Mononuclear cell (primary cell): ENCODE measurements around the gene PHC2. TPM values are rescaled to one million over a fixed set of nuclear protein-coding genes. Genes with fewer than 3 reads are reported as not detected.

Source experiments
- H3K27me3 ChIP-seq: 2 replicates; pipeline ENCODE4 v1.6.0; 2011; ENCODE audit warnings: low read length, control low read depth; ENCODE audit not compliant: insufficient read depth
- H3K4me1 ChIP-seq: 2 replicates; pipeline ENCODE4 v1.5.1; 2011; ENCODE audit warnings: mild to moderate bottlenecking, low read length, control low read depth; ENCODE audit not compliant: insufficient read depth
- H3K4me3 ChIP-seq: 2 replicates; pipeline ENCODE4 v1.5.1; 2011; ENCODE audit warnings: mild to moderate bottlenecking, low read length, moderate library complexity
- H3K9me3 ChIP-seq: 2 replicates; pipeline ENCODE4 v1.5.1; 2011; ENCODE audit warnings: low read depth, mild to moderate bottlenecking, control low read depth, low read length
- total RNA-seq: library from RNA; depleted of rRNA; stranded (reverse); fragments of >200 nt; gene quantifications from one replicate; pipeline ENCODE4 v1.2.3, GENCODE V29; 2012

PHC2 gene
- total RNA-seq, 1 donor, result 55.6 TPM

DNA sequence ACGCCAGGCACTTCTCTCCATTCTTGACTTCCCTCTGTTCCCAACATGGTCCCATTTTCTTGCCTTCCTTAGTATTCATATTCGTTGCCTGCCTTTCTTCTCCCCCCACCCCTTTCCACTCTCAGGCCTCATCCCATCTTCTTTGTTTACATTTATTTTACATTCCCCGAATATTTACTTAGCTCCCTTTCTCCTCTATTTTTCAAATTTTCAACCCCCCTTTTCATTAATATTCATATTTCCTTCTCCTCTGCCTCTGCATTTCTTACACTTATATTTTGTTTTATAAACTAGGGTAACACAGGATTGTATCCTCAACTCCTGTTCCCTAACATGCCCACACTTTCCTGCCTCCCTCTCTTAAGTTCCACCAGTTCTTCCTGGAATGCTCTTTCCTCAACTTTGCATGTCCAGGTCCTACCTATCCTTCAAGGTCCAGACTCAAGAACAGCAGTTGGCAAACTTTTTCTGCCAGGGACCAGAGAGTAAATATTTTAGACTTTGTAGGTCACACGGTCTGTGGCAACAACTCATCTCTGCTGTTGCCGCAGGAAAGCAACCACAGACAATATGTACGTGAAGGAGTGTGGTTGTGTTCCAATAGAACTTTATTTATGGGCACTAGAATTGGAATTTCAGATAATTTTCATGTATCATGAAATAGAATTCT is 80.1 kb downstream of the PHC2 start:
- H3K27me3 ChIP-seq, result no peaks in the 10 kb centered on the region
- no peaks in the 10 kb centered on the region for H3K9me3 ChIP-seq
- peaks cover 45% of the 10 kb centered on the region for H3K4me1 ChIP-seq
- peak overlapping the region; percentile 54 for H3K4me3 ChIP-seq

DNA sequence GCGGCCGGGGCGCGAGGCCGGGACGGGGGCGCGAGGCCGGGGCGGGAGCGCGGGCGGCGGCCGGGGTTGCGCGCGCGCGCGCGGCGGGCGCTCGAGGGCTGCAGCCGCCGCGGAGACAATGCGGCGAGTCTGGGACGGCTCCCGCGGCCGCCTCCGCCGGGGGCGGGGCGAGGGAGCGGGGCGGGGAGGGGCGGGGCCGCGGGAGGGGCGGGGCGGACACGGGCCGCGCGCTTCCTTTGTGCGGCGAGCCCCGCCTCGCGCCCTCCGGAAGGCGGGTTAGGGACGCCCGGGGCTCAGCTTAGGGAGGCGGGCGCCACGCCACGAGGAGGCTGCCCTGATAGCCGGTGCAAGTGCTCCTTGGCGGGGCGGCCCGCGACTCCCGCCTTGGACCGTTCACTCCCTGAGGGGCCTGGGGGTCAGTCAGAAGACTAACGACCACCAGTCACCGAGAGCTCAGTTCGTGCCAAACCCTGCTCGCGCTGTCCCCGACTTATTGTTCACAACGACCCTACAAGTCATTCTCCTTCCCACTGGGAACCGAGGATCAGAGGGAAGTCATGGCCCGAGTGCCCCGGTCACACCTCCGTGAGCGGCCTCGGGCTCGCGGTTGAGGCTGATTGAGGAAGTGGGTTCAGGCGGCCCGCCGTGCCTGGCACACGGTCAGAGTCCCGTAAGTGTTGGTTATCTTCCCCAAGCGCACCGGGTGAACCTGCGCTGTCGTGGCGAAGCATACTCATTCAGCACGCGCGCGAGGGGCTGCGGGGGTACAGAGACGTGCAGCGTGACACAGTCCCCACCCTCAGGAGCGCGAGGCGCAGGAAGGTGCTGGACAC is 80.9 kb downstream of the PHC2 start:
- H3K9me3 ChIP-seq, result no peaks in the 10 kb centered on the region
- H3K4me1 ChIP-seq, result peaks cover 45% of the 10 kb centered on the region
- H3K4me3 ChIP-seq, result peak overlapping the region; percentile 54
- H3K27me3 ChIP-seq, result no peaks in the 10 kb centered on the region

DNA sequence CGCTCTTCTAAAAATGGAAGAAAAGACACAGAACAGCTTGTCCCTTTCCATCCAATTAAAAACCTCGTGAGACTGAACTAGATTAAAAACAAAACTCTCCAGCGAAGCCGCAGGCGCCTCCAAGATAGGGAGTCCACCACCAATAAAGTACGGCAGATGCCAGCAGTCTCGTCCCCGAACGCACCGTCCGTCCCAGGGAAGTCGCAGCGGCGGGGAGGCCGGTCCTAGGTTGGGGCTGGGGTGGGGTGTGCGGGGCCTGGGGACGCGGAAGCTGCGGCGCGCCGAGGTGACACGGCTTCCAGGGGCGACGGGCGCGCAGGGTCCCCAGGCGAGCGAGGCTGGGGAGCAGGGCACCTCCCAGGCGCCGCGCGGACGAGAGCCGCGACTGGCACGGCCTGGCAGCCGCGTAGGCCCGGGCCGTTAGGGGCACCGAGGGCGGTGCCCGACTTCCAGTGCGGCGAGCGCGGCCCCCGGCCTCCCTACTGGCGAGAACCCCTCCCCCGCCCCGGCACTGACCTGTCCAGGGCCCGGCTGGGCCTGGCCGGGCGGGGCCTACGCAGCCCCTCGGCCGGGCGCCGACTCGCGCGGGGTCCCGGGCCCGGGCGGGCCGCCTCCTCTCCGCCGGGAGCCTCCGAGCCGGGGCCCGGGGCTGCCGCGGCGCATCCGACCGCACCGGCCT is 81.7 kb downstream of the PHC2 start:
- Histone ChIP-seq H3K4me3 (peak overlapping the region; percentile 62), H3K4me1 (peaks cover 50% of the 10 kb centered on the region), H3K27me3 (no peaks in the 10 kb centered on the region), H3K9me3 (no peaks in the 10 kb centered on the region)

DNA sequence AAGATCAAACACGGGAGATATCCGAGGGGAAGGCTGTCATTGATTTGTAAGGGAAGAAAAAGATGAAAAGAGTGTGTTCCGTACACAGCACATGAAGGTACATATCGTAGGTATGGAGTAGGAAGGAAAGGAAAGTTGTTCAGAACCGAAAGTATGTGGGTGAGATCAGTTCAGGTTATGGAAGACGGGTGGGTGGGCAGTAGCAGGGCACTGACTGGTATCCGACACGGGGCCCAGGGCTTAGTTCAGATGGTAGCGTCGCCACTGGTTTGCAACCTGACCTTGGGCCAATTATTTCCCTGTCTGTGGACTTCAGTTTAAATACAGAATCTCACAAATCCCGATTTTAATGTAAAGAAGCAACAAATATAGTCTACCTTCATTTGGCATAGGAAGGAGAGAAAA is 82.2 kb downstream of the PHC2 start:
- Histone ChIP-seq H3K9me3 (no peaks in the 10 kb centered on the region), H3K27me3 (no peaks in the 10 kb centered on the region), H3K4me3 (peak overlapping the region; percentile 62), H3K4me1 (peaks cover 54% of the 10 kb centered on the region)

DNA sequence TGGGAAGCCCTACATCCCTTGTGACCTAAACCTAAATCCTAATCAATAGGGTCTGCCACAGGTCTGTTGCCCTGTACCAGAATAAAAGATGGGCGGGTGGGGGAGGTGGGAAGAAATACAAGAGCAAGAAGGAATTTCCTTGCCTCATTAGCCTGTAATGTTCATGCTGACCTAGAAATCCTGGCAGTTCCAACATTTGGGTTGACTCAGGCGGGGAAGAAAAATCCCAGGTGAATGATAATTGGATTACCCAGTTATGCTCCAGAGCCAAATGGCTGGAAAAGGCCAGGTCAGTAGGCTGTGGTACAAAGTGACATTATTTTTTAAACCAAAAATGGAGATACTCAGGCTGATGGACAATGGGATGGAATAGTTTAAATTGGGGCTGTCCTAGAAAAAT is 82.7 kb downstream of the PHC2 start:
- Histone ChIP-seq H3K4me3 (peak overlapping the region; percentile 62), H3K27me3 (no peaks in the 10 kb centered on the region), H3K9me3 (no peaks in the 10 kb centered on the region), H3K4me1 (peaks cover 58% of the 10 kb centered on the region)

DNA sequence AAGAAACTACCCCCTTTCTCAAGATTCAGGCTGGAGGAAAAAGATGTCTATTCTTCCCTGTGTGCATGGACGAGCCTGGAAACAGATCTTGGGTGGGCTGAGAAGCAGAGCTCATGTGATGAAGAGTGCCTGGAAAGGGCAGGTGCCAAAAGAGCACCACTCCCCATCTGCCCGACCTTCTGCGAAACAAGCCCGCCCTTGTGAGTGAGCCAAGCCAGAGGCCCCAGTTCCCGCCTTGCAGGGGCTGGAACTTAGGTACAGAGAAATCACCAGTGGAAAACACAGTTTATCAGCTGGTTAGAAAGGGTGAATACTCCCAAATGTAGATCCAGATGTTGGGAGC is 83.3 kb downstream of the PHC2 start:
- H3K4me3 ChIP-seq, result no peak overlapping the region
- no peaks in the 10 kb centered on the region for H3K9me3 ChIP-seq
- no peaks in the 10 kb centered on the region for H3K27me3 ChIP-seq
- peaks cover 62% of the 10 kb centered on the region for H3K4me1 ChIP-seq

DNA sequence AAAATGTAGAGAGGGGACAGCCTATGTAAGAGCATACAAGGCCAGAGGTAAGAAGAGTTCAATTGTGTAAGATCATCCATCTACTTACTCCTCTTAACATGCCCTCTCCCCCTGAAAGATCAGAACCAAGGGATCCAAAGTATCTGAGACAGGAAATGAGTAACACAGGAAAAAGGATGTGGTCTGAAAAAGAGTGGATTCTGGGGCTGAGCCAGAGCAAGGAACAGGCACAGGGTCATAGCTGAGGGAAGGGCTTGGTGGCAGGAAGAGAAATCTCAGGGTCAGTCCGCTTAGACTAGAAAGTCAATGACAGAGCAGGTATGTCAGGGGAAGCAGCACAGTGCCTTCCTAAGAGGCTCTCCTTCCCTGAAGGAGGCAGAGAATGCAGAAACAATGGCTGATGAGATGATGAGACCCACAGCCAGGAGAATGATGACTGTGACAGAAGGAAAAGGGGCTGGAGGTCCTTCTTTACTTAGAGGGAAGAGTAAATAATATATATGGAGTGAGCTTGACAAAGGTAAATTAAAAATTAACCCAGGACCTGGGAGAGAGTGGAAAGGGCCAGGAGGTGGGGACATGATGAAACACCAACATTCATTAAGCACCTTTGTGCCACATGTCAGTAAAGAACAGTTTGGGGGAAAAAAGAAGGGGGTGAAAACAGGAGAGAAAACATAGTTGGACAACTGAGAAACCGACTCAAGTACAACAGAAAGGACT is 83.8 kb downstream of the PHC2 start:
- Histone ChIP-seq H3K27me3 (no peaks in the 10 kb centered on the region), H3K9me3 (no peaks in the 10 kb centered on the region), H3K4me1 (peaks cover 68% of the 10 kb centered on the region), H3K4me3 (peak overlapping the region; percentile 6)

DNA sequence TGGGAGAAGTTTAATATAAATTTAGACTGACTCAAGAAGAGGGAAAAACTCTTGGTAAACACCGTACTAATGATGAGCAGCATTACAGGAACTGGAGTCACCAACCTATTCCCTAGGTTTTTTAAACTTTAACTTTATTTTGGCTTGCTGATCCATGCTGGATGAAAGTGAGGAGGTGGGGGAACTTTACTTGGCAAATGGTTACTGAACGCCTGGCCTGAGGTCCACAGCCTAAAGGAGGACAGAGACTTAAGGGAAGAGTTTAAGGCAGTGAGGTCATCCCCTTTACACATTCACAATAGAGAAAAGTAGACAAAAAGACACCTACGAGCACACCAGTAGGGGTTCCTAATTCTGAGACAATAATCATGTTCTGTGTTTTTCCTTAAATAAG is 84.4 kb downstream of the PHC2 start:
- H3K9me3 ChIP-seq, result no peaks in the 10 kb centered on the region
- no peak overlapping the region for H3K4me3 ChIP-seq
- no peaks in the 10 kb centered on the region for H3K27me3 ChIP-seq
- peaks cover 73% of the 10 kb centered on the region for H3K4me1 ChIP-seq

DNA sequence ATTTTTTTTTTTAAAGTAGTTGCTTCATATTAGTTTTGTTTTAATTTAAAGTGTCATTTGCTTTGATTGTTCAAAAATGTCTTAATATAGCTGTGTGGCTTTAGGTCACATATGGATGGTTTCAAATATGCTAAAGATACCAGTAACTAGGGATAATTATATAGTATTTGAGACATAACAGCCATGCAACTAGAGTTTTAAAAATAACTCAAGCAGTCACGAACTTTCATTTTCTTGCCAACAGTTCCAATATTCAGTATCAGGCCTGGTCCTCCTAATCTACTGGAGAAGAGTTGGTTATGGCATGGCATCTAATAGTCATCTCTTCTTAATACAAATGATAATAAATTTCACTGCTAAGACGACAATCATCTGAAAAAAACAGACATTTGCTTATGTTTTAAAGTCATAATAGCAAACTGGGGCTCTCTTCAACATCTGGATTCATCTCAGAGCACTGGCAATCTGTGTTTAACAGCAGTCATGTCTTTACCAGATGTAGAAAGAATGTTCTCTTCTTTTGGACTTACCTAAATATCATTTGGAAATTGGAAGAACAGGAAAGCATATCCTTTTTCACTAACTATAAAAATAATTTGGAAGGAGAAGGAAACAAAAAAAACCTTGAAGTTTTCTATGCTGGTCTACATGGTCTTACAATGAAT is 85.9 kb downstream of the PHC2 start:
- H3K27me3 ChIP-seq, result no peaks in the 10 kb centered on the region
- peaks cover 75% of the 10 kb centered on the region for H3K4me1 ChIP-seq
- no peaks in the 10 kb centered on the region for H3K9me3 ChIP-seq
- H3K4me3 ChIP-seq, result no peak overlapping the region

DNA sequence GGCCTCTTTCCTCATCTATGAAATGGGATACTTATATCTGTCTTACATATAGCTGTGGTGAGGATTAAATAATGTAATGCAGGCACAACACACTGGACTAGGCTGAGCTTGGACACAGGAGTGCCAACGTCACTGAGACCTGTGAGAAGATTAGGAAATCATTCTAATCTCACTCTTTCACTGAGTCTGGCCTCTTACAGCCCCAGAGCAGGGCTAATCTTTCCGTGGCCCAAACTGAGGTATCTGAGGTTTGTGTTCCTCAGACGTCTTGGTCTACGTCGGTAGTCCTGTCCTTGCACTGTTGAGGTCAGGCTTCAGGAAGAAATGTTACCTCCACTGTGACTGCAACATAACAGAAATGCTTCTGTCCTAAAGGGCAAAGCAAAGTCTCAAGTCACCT is 87.4 kb downstream of the PHC2 start:
- Histone ChIP-seq H3K4me1 (peaks cover 85% of the 10 kb centered on the region), H3K9me3 (no peaks in the 10 kb centered on the region), H3K4me3 (no peak overlapping the region), H3K27me3 (no peaks in the 10 kb centered on the region)

DNA sequence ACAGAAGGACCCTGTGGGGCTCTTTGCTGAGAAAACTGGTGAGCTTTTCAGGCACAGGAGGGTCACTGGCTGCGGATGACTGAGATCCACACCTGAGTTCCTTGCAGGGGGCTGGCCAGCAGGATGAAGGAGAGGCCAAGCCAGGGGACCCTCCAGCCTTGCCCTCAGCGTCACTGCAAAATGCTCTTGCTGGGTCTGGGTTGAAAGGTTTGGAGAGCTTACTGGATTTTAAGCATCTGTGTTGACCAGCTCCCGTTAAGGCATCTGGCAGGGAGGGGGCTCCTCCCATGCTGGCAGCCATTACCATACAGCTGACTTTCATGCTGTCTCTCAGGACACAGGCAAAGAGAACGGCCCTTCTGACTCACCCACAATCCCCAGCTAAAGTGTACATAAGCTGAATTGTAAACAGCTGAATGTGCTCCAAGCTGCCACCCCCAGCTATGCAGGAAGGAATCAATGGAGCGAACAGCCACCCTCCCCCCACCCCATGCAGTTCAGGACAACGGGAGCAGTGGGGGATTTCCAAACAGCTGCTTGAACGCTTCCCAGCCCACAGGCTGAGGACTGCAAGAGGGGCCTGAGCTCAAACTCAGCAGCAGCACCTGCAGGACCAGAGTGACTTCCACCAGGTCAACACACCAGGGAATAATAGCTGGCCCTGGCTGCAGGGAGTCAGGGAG is 88.7 kb downstream of the PHC2 start:
- no peak overlapping the region for H3K4me3 ChIP-seq
- H3K9me3 ChIP-seq, result no peaks in the 10 kb centered on the region
- H3K27me3 ChIP-seq, result no peaks in the 10 kb centered on the region
- H3K4me1 ChIP-seq, result peaks cover 85% of the 10 kb centered on the region

DNA sequence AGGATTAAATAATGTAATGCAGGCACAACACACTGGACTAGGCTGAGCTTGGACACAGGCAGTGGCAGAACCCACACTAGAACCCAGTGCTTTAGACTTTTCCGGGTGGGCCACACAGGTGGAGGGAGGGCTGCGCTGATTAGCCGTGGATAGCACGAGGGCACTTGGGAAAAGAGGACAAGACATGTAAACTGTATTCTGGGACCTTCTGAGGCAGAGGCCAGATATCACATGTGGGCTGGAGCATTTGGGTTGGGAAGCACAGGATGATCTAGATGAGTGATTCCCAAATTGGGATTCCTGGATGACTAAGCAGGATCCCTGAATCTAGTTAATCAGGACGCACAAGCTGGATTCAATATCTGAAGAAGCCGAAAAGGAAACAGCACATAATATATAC is 89.7 kb downstream of the PHC2 start:
- no peak overlapping the region for H3K4me3 ChIP-seq
- peaks cover 85% of the 10 kb centered on the region for H3K4me1 ChIP-seq
- H3K9me3 ChIP-seq, result no peaks in the 10 kb centered on the region
- H3K27me3 ChIP-seq, result no peaks in the 10 kb centered on the region

DNA sequence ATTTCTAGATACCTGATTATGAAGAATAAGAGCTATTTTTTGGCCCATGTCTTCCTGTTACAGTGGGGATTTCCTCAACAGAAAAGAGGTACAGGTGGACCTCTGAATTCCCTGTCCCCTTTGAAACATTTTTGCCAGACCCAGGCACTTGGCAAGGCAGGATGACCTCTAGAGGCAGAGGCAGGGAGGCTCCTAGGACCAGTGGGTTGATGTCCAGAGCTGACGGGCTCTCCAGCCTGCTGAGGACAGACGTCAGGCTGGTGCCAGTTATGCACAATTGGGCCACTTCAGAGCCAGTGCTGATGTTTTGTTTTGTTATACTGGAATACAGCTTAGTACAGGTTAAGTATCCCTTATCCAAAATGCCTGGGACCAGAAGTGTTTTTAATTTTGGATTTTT is 91.5 kb downstream of the PHC2 start:
- no peaks in the 10 kb centered on the region for H3K9me3 ChIP-seq
- no peaks in the 10 kb centered on the region for H3K27me3 ChIP-seq
- H3K4me3 ChIP-seq, result peak overlapping the region; percentile 3
- peaks cover 93% of the 10 kb centered on the region for H3K4me1 ChIP-seq
